ENCODE data around the gene CDH1. TPM values are rescaled to one million over a fixed set of nuclear protein-coding genes. Genes with fewer than 3 reads are reported as not detected.

The CDH1 gene
- not detected in 2 replicates for total RNA-seq

GRCh38 chr16:68737046-68737729, at the start of gene CDH1:
TSS of gene CDH1 (plus strand) at chr16:68737292. CDS start at chr16:68737416, 124 bp downstream.

DNA sequence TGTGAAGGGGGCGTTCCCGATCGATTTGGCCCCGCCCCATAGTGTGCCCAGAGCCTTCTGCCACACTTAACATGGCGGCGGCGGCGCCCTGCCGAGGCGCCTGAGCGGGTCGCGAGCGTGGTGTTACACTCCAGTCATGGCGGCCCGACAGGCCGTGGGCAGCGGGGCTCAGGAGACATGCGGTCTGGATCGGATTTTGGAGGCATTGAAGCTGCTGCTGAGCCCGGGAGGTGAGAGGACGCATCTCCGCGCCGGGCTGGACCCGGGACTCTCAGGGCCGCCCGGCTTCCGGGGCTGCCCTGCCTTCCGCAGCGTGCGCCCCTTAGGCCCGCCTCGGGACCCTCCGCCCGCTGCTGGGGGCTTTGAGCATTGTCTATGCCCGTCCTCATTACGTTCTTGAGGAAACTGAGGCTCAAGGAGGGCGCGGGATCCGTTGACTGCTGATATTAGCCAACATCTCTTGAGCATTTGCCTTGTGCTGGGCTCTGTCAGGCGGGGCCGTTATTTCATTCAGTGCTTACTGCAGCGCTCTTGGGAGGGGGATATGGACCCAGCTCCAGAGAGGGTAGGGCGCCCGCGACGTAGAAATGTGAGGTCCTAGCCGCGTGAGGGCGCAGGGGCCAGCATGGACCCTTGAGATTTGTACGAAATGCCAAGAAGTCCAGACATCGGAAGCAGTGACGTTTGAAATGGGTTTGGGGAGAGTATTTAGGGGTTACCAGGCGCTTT, 106.6 kb downstream of the CDH1 start, which contains the start of gene TANGO6:
TANGO6 (plus strand) TSS at position 50 of the 729 bp plus-strand sequence; CDS start at position 137, 87 bp downstream.

Other genes starting within 250 kb of the CDH1 start
- 16.4 and 18.2 TPM in 2 replicates for gene ZFP90, start 198.0 kb upstream of the CDH1 start, total RNA-seq
- gene CDH3, start 92.0 kb upstream of the CDH1 start, total RNA-seq = under 0.01 TPM in 1 of 2 replicates, not detected in the other
- 22.8 and 23.3 TPM in 2 replicates for gene TANGO6, start 106.2 kb downstream of the CDH1 start, total RNA-seq

Measured in endothelial cell of coronary artery (primary cell).